Kasumi-1 (cell line): ENCODE data around the gene TRPM5.

Experiments used
- DNase-seq, 2 experiments: peaks; one replicate each; lab custom pipeline; 2025; lab: John Stamatoyannopoulos, UW

Gene TRPM5

DNA sequence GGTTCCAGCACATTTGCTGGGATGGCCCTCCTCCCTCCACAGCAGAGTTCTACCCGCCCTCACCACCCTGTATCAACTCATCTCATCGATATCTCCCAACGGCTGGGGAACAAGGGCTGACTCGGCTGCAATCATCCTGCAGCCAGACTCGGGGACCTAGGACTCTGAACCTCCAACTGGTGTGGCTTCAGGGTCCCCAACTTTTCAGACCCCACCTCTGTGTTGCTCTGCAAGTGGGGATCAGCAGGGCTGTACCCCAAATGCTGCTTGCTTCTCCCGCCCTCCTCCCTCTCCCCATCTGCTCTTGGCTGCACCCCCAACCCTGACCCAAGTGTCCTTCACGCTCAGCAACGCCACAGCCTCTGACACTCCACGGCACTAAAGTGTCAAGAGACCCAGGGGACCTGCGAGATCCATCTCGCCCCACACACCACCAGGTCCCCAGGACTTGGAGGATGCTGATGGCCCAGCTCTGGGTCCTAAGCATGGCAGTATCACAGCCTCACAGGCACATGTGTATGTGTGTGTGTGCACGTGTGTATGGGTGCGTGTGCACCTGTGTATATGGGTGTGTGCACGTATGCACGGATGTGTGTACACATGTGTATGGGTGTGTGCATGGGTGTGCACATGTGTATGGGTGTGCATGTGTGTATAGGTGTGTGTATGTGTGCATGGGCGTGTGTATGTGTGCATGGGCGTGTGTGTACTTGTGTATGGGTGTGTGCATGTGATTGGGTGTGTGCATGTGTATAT lies 26.9 kb upstream of the TRPM5 start:
- DNase-seq, result no peak

DNA sequence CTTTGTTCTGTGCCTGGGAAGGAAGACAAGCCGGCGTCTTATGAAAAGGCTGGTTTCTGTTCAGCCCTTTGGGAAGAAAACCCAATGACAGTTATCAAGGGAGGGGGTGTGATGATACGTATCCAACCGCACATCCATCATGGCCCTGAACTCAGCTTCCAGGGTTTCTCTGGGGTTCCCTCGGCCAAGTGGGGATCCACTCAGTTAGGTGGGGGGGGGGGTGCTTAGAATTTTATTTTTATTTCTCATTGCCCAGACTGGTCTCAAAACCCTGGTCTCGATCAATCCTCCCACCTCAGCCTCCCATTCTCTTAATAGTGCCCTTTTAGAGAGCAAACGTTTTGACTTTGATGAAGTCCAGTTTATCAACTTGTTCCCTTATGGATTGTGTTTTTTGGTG lies 26.2 kb upstream of the TRPM5 start:
- DNase-seq, result no peak

GRCh38 chr11:2468363-2469235 lies 24.3 kb upstream of the TRPM5 start:
- DNase-seq, result no peak

DNA sequence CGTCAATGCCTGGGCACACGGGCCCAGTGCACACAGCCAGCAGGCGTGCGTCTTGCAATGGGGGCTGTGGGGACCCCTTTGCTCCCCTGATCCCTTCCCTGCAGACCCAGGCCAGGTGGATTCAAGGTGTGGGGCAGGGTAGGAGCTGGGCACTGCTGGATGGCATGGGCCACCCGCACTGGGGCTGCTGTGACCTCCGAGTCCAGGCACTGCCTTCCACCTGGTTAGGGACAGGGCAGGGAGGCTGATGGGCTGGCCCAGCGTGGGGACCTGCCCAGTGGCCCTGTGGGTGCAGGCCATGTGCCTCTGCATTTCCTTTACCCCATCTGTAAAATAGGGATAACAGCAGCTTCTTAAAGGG lies 23.4 kb upstream of the TRPM5 start:
- DNase-seq, result no peak

- peak; percentile 74 to 78 for DNase-seq
Measured at GRCh38 chr11:2466869-2467694, 22.8 kb upstream of the TRPM5 start.

DNA sequence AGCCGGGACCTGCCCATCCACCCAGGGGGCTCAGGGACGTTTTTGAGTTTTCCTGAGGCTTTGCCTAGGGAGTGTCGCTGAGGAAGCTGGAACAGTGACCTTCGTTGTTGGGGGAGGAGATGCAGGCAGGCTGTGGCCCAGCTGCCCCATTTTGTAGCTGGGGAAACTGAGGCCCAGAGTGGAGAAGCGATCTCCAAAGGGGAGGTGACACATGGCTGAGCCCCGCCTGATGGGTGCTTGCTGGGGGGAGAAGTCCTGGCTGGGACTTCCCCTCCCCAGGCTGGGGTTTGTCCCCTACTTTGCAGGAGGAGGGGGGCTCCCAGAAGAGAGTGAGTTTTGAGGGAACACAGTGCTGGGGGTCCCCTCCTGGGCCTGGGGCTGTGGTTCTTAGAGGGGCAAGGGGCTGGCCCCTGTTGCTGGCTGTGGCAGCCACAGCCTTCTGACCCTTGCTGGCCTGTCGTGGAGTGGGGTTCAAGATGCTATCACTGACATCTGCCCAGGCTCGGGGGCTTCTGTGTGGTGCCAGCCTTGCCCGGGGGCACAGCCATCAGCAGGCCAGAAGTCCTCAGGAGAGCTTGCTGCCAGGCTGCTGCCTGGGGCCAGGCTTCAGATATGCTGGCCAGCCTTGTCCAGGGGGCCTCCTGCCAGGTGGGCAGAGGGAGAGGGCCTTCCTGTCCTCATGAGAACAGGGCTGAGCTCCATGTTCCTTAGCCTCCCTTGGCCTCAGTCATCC lies 21.9 kb upstream of the TRPM5 start:
- no peak for DNase-seq

GRCh38 chr11:2465202-2466068 lies 21.1 kb upstream of the TRPM5 start:
- no peak for DNase-seq

GRCh38 chr11:2464451-2465165 lies 20.3 kb upstream of the TRPM5 start:
- no peak for DNase-seq

DNA sequence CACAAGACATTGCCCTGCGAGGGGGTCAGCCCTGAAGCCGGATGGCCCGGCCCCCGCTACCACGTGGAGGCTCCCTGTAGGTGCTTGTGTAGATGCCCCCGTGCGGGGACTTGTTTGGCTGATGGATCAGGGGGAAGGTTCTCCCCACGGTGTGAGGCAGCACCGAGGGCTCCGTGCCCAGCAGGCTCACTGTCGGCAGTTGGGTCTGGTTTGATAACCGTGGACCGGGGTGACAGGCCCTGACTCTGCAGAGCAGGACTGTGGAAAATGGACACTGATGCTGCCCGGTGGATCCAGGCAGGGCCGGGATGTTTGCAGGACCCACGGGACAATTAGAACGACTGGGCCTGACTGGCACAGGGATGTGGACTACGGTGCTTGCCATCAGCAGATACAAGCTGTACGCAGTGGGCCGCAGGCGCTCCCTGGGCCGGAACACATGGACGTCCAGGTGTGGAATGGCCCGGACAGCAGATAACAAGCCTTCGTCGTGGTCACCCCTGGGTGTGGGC lies 19.5 kb upstream of the TRPM5 start:
- DNase-seq, result no peak

- DNase-seq, result no peak
Measured at GRCh38 chr11:2462986-2463765, 18.9 kb upstream of the TRPM5 start.

DNA sequence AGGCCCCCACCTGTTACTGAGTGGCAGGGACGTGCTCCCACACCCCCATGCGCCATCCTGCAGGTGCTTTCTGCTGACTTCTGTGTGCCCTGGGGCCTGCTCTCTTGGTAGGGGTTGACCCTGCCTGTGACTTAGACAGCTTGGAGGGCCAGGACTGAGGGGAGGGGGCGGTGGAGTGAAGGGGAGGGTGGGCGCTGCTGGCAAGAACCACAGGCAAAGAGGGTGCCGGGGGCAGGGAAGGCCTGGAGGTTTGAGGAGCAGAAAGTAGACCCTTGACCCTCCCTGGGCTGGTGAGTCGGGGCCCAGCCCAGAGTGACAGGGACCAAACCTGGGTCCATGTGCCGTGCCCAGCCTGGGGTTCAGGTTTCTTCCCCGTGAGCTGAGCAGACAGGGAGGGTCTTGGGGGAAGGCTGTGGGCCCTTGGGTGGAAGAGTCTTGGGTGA lies 18.2 kb upstream of the TRPM5 start:
- DNase-seq, result no peak

GRCh38 chr11:2461956-2462542 lies 17.7 kb upstream of the TRPM5 start:
- no peak for DNase-seq

GRCh38 chr11:2461253-2461955 lies 17.1 kb upstream of the TRPM5 start:
- no peak for DNase-seq

- DNase-seq, result no peak
Measured at GRCh38 chr11:2460540-2461252, 16.4 kb upstream of the TRPM5 start.

GRCh38 chr11:2459796-2460531 lies 15.7 kb upstream of the TRPM5 start:
- no peak for DNase-seq

DNA sequence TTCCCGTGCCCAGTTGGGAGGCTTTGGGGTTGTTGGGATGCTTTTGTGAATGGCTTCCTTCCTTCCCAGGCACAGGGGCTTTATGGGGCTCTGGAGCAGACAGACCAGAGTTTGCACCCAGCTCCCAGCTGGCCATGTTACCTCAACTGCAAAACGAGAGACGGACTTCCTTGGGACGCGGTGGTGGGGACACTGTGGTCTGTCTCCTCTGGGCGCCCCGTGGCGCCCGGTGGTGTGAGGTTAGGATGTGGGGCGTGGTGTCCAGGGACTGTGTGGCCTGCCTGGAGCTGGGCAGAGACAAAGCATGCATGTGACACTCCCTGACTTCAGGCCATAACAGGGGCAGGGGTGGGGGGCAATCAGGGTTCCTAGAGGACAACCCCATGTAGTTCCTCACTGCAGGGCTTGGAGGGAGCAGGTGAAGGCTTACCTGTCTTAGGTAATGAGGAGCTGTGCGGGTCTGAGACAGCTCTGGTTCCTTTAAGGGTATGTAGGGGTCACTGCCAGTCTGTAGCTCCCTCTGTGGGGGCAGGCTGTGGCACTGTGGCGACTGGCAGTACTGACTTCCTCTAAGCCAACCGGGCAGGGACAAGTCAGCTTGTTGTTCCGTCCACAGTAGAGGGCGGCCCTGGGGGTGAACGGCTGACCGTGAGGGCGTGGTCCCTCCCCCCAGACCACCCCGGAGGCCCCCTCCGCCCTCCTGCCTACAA lies 14.9 kb upstream of the TRPM5 start:
- DNase-seq, result no peak
